HG02759 (cell line): ENCODE data around the gene ERP27.

Experiments used
- ATAC-seq: cut with Tn5 transposase; IDR thresholded peaks from one replicate; pipeline ENCODE4 v1.9.1; 2021; ENCODE audit warnings: mild to moderate bottlenecking, moderate library complexity; ENCODE audit not compliant: unreplicated experiment

The ERP27 gene

DNA sequence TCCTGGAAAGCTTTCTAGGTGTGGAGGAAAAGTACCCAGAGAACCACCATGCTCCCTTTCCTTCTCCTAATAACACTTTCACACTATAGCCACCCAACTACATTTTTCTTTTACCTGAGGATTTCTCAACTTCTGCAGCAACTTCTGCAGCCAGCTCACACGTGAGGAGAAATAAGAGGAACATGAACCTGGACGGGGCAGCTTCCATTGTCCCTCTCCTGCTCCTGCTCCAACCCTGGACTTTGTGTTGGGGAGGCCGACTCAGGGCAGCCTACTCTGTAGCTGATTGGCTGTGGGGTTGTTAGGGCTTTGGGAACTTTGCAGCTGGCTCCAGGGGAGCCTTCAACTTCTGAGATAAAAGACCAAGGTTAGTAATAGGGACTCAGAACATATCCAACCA, at the start of gene ERP27:
Gene ERP27 (minus strand): TSS at position 237 of the 400 bp plus-strand sequence. CDS start 29 bp downstream, at position 208.
- no peak for ATAC-seq

GRCh38 chr12:14988035-14988434, 49.7 kb upstream of the ERP27 start:
- no peak for ATAC-seq

- no peak for ATAC-seq
These were observed 48.1 kb upstream of the ERP27 start for GRCh38 chr12:14986449-14986848.

DNA sequence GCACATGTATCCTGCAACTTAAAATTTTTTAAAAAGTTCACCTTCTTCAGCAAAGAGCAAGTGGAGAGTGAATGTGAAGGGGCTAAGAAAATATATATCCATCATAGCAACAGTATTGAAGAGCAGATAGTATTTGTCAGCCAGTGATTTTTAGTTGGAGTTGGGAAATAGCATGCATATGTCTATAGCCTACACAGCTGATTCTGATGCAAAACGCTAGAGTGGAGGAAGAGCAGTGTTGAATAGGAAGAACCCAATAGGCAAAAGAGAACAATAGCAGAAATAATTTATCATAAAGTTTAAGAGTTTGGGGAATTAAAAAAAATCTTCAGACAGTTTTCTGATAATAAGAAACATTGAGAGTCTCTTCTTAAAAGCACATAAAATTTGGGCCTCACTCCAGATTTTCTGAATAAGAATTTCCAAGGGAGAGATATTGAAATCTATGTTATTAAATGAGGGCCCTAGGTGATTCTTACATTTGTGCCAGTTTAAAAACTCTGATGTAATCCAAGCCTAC, 46.5 kb upstream of the ERP27 start:
- ATAC-seq = no peak

GRCh38 chr12:14984036-14984435, 45.7 kb upstream of the ERP27 start:
- ATAC-seq = no peak

- ATAC-seq = no peak
These were observed 44.7 kb upstream of the ERP27 start for GRCh38 chr12:14982991-14983390.

- no peak for ATAC-seq
These were observed 44.2 kb upstream of the ERP27 start for GRCh38 chr12:14982562-14982961.

DNA sequence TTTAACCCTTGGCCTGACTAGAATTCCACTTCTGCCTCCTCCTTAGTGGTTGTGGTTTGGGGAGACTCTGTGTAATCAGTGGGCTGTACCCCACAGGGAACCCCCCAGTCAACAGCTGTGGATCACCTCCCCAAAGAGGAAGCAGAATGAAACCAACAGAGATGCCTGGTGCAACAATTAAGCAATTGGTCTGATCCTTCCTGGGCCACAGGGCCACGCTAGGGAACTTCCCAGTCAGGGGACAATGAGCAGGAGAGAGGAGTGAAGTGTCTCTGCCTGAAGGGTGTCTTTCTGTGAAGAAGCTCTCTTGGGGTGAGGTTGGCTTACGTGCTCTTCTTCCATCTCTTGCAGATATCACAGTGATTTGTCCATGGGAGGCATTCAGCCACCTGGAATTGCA, 42.7 kb upstream of the ERP27 start:
- no peak for ATAC-seq

DNA sequence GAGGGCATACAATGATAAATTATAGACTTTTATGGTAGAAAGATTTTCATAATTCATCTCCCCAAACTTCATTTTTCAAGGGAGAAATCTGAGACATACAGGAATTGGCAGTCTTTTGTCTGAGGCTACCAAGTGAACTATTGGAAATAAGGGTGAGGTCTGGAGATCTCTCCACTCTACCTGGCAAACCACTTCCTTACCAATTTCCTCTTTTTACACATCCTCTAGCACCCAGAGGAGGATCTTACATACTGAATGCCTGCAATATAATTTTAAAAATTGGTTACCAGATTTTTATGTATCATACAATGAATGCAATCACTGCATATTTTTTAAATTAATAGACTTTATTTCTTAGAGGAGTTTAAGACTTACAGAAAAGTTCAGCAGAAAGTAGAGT, 41.1 kb upstream of the ERP27 start:
- ATAC-seq = no peak

DNA sequence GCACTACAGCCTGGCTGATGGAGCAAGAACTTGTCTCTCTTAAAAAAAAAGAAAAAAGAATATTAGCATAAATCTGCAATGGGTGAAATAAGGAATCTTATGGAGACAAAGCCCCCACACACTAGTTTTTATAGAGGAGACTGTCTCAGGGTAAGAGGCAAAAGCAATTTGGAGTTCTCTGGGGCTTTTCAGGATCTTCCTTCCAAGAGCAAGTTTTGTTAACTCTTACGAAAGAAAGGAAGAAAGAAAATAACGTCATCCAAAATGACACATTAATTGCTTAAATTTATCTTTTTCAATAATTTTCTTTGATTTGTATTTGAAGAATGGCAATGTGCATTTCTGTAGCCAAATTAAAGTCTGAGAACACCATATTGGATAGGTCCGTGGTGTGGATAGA, 38.3 kb upstream of the ERP27 start:
- no peak for ATAC-seq

DNA sequence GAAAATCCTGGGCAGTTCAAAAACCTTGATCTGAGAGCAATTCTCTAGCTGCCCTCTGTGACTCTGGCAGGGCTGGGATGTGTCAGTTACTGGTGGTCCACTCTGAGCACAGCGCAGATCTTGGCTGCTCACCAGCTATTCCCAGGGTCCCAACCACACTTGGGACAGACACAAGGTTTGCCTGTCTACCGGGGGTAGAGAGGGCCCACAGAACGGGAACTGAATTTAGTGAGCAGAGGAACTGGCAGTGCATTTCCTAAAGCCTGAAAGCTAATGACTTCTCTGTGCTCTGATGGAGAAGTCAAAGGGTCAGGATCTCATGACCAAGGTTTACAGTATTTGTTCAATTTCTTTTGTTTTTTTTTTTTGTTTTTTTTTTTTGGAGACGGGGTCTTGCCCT, 37.1 kb upstream of the ERP27 start:
- no peak for ATAC-seq

DNA sequence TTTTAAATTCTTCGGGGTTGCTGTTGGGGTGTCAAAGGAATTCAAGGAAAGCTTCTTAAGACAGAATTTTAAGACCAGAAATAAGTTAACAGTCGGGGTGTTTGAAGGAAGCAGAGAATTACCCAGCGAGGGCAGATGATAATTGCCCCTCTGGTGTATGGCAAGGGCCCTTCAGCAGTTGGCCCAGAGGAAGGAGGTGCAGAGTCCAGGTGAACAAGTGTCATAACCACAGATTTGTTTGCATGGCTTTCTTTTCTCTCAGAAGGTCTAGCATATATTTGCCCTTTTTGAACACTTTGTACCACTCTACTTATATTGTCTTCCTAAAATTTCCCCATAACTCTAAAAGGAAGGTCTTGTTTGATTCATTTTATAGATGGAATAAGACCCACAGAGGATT, 36.3 kb upstream of the ERP27 start:
- no peak for ATAC-seq

GRCh38 chr12:14972816-14973215, 34.5 kb upstream of the ERP27 start, which contains the start of gene PDE6H:
PDE6H (plus strand) TSS chr12:14973042; CDS start chr12:14978013, 4,971 bp downstream.
- no peak for ATAC-seq

GRCh38 chr12:14970473-14970872, 32.1 kb upstream of the ERP27 start:
- ATAC-seq = no peak

DNA sequence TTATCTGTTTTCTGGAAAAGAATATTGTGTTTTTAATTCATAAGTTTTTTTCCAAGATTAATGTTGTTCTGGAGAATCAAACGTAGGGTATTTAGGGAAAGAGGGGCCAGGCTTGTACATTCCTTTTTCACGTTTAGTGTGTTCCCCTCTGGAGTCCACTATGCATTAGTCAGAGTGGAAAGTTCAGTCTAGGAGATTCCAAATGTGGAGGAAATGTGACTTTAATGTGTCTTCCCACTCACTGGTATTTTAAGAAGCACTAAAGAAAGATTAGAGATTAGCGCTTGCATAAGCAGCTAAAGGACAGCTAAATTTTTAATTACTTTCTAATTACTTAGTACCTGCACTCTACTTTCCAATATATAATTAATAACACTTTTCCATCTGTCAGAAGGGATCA, 30.1 kb upstream of the ERP27 start:
- no peak for ATAC-seq

- ATAC-seq = no peak
These were observed 26.9 kb upstream of the ERP27 start for GRCh38 chr12:14965221-14965620.

GRCh38 chr12:14964406-14964805, 26.1 kb upstream of the ERP27 start:
- ATAC-seq = no peak

- no peak for ATAC-seq
These were observed 25.2 kb upstream of the ERP27 start for GRCh38 chr12:14963520-14963919.

- ATAC-seq = no peak
These were observed 24.5 kb upstream of the ERP27 start for GRCh38 chr12:14962797-14963196.

DNA sequence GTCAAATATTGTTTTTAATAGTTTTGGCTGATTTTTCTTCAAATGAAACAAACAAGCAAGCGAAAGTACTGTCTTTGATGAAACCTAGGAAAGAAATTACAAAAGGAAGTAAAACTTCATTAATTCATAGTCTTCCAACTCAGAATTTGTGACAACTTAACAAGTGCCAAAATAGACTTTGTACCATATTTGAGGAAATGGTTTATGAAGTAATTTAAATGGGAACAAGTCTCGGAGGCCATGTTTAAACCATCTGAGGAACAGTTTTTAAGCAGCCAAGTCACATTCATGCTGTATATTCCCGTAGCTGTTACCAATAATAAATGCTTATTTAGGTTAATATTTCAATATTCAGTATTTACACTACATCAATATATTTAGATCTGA, 23.8 kb upstream of the ERP27 start:
- ATAC-seq = no peak

DNA sequence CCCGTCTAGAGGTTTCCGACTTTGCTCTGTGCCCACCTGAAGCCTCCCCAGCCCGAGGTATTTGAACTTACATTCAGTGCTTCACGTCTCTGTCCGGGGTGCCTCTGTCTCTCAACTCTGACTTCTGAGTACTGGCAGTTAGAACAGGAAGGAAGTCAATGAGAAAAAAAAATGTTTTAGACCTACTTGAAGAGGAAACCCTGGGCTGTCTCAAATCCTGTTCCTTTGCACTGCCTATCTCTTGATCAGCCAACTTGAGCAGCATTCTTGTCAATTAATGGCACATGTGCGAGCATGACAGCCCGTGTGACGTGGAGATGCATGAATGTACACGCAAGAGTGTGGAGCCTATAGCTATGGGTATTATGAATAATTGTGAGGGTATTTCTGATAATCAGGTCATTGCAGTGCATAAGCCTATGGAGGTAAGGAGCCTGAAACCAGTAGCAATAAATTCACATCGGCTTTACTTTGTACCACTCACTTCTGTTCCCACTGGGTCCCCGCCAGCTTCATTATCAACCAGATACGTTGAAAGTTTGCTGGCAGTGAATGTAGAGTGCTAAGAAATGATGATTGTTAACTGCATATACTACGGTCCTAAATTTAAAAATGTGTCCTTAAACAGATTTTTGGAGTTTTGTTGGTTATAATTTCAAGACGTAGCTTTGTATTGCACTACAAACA, 23.3 kb upstream of the ERP27 start, which contains the start of gene ARHGDIB:
Gene ARHGDIB (minus strand): TSS at position 136 of the 687 bp plus-strand sequence. CDS start 10,889 bp downstream, outside the sequence.
- peak; percentile 68 for ATAC-seq

DNA sequence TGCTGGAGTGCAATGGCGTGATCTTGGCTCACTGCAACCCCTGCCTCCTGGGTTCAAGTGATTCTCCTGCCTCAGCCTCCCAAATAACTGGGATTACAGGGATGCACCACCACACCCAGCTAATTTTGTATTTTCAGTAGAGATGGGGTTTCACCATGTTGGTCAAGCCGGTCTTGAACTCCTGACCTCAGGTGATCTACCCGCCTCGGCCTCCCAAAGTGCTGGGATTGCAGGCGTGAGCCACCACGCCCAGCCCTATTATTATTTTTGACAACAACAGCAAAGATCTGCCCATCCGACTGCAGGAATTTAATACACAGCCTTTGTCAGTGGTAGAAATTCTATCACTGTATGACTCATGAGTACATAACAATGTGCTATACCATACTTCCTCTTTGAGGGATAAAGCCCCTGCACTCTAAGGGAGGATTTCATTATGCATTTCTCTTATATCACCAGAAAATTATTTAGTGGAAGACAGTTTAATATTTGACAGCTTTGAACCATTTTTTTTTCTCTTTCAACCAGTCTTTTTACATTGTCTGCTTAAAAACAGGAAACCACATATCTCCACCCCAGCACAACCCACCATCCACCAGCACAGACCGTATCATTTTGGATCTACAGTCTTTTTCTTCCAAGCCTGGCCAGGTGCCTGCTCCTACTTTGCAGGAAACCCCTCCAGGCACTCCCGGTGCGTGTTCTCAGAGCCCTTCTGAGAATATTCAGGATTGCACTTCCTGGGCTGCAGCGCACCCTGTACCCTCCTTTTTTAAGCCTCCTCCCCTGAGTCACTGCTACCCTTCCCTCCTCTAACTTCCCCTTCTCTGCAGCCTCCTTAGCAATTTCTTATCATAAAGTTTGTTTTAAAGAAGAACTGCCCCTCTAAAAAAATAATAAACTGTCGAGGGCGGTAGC, 22.5 kb upstream of the ERP27 start:
- ATAC-seq = peak; percentile 47
